Measurements from ENCODE around the gene ALDH1L1. TPM values are rescaled to one million over a fixed set of nuclear protein-coding genes. Genes with fewer than 3 reads are reported as not detected.

ALDH1L1 gene
- total and polyA plus RNA-seq, 2 of the 4 experiments (the other 2 are of a cell fraction), result not detected

GRCh38 chr3:126158912-126159454, 21.4 kb downstream of the ALDH1L1 start:
- Histone ChIP-seq H2BK20ac (ENCODE audit: low read depth, low read length) (no peak overlapping the region), H2BK15ac (ENCODE audit: low read depth, low read length) (no peak overlapping the region), H2AK5ac (ENCODE audit: low read depth, low read length) (no peak overlapping the region), H3K18ac (ENCODE audit: low read depth, low read length) (no peak overlapping the region), H4K91ac (ENCODE audit: insufficient read depth, low read depth, low read length) (no peak overlapping the region), H3K9me1 (ENCODE audit: insufficient read depth, low read length) (no peaks in the 10 kb centered on the region), H4K20me1 (ENCODE audit: insufficient read depth, low read length) (no peaks in the 10 kb centered on the region), H3K79me1 (ENCODE audit: low read depth in 1 of 2, low read length in 2 of 2) (no peaks in the 10 kb centered on the region), H4K5ac (ENCODE audit: low read depth, low read length) (no peak overlapping the region), H3K4me2 (ENCODE audit: low read depth, low read length) (no peak overlapping the region), H3K23ac (ENCODE audit: low read depth, low read length) (no peak overlapping the region), H3K27ac (ENCODE audit: insufficient read depth, low read length) (no peak overlapping the region), H2AFZ (replicated peaks; ENCODE audit: low read length, poor library complexity) (no peak overlapping the region), H3K4me3 (ENCODE audit: insufficient read depth, low read depth, low read length) (no peak overlapping the region), H3K9ac (ENCODE audit: low read depth, low read length) (no peak overlapping the region), H3K27me3 (ENCODE audit: control insufficient read depth, insufficient read depth, low read length) (peaks cover 10% of the 10 kb centered on the region), H3K56ac (ENCODE audit: extremely low read depth, insufficient read depth, low read length) (no peak overlapping the region), H2BK120ac (ENCODE audit: low read depth, low read length) (no peak overlapping the region), H3K36me3 (ENCODE audit: control insufficient read depth, insufficient read depth, low read length) (no peaks in the 10 kb centered on the region), H4K8ac (ENCODE audit: low read depth in 2 of 2, low read length in 2 of 2) (no peak overlapping the region), H3K9me3 (ENCODE audit: control insufficient read depth, insufficient read depth, low read length) (no peaks in the 10 kb centered on the region), H3K4me1 (ENCODE audit: control insufficient read depth, insufficient read depth, low read length) (no peaks in the 10 kb centered on the region), H3K4ac (ENCODE audit: low read depth, low read length) (no peak overlapping the region), H3K14ac (replicated peaks; ENCODE audit: low read depth, low read length) (no peak overlapping the region), H2AK9ac (replicated peaks; ENCODE audit: low read depth, low read length, poor library complexity) (no peak overlapping the region), H2BK5ac (ENCODE audit: low read depth, low read length, poor library complexity, severe bottlenecking) (no peak overlapping the region)
- BruUV-seq (replicated peaks), result no TSS peak
- dilution Hi-C loops (cut with HindIII; ENCODE audit: low sequenced_read_pairs, unreplicated experiment), result no loop called here
- TF ChIP-seq POLR2A (IDR thresholded peaks at IDR 0.05; ENCODE audit: low read depth, low read length) (no peak), MAZ (IDR thresholded peaks at IDR 0.05; ENCODE audit: borderline replicate concordance, low read depth, low read length) (no peak), NFE2L2 (IDR thresholded peaks at IDR 0.05; ENCODE audit: low read depth, low read length) (no peak), FOS (IDR thresholded peaks at IDR 0.05; ENCODE audit: low read depth, low read length) (no peak), MXI1 (IDR thresholded peaks at IDR 0.05; ENCODE audit: borderline replicate concordance, low read depth, low read length) (no peak), MAFK (IDR thresholded peaks at IDR 0.05; ENCODE audit: low read depth, low read length) (no peak), RFX5 (IDR thresholded peaks at IDR 0.05; ENCODE audit: low read depth, low read length) (no peak), USF2 (IDR thresholded peaks at IDR 0.05; ENCODE audit: low read depth, low read length) (no peak), RCOR1 (IDR thresholded peaks at IDR 0.05; ENCODE audit: insufficient replicate concordance, low read length) (no peak), RAD21 (IDR thresholded peaks at IDR 0.05; ENCODE audit: low read length) (no peak), BHLHE40 (IDR thresholded peaks at IDR 0.05; ENCODE audit: low read depth, low read length) (no peak), ELK1 (IDR thresholded peaks at IDR 0.05; ENCODE audit: borderline replicate concordance, low read depth, low read length) (no peak), CHD1 (IDR thresholded peaks at IDR 0.05; ENCODE audit: low read depth, low read length) (no peak), CTCF (conservative IDR thresholded peaks at IDR 0.05; ENCODE audit: low read depth, low read length) (no peak), CEBPB (IDR thresholded peaks at IDR 0.05; ENCODE audit: low read depth, low read length) (no peak), SMC3 (IDR thresholded peaks at IDR 0.05; ENCODE audit: low read depth, low read length) (no peak)
- ChIA-PET CTCF (no interaction called here), POLR2A (ENCODE audit: unreplicated experiment) (no interaction called here)
- in situ Hi-C loops (cut with MboI; ENCODE audit: low sequenced_read_pairs), result no loop called here
- ATAC-seq (ENCODE audit: low read depth) (no peak), DNase-seq (no peak)
- WGBS, 2 experiments (ENCODE audit: extremely low coverage in 2 of 2, insufficient read length in 1 of 2), result 57% methylated on average over 1 of the region's 7 CpGs; no CpG with 5 or more reads in 1 of the 2 experiments
- intact Hi-C loops (cut with micrococcal nuclease), result no loop called here
